A549 (cell line): ENCODE data around the gene APOBEC3B.

Experiments used
- CEBPB ChIP-seq, 2 experiments: fragments of >200 bp in 1 of 2; sonication (Bioruptor Twin) in 1 of 2; formaldehyde crosslinking in 1 of 2; IDR thresholded peaks; 2 replicates each; pipeline ENCODE4 v1.6.1; 2012 to 2016
- CHD2 ChIP-seq: fragments of 150-350 bp; IDR thresholded peaks from 2 replicates; pipeline ENCODE4 v1.6.1; 2014; ENCODE audit warnings: low read length; ENCODE audit not compliant: partially characterized antibody
- EP300 ChIP-seq, 2 experiments: fragments of >200 bp; sonication (Bioruptor Twin); formaldehyde crosslinking; IDR thresholded peaks; 2 replicates in 1 of 2; 3 replicates in 1 of 2; pipeline ENCODE4 v1.6.1; 2016 to 2017
- HDAC2 ChIP-seq: fragments of 200-600 bp; sonication (generic); IDR thresholded peaks from 2 replicates; pipeline ENCODE4 v1.6.1; 2016
- JUN ChIP-seq, 2 experiments: fragments of >200 bp; sonication (Bioruptor Twin); formaldehyde crosslinking; IDR thresholded peaks; 2 replicates in 1 of 2; 3 replicates in 1 of 2; pipeline ENCODE4 v1.6.1; 2016 to 2017
- PBX3 ChIP-seq: IDR thresholded peaks from 2 replicates; pipeline ENCODE4 v1.6.1; 2012
- POLR2A ChIP-seq: IDR thresholded peaks from 2 replicates; pipeline ENCODE4 v1.6.1; 2012; ENCODE audit warnings: mild to moderate bottlenecking, low read length
- RAD21 ChIP-seq, 2 experiments: fragments of >200 bp in 1 of 2; sonication (Bioruptor Twin) in 1 of 2; formaldehyde crosslinking in 1 of 2; IDR thresholded peaks in 1 of 2; conservative IDR thresholded peaks in 1 of 2; 2 replicates in 1 of 2; 3 replicates in 1 of 2; pipeline ENCODE4 v1.6.1; 2012 to 2018; ENCODE audit warnings: inconsistent platforms in 1 of 2
- RCOR1 ChIP-seq: fragments of 150-350 bp; IDR thresholded peaks from 2 replicates; pipeline ENCODE4 v1.6.1; 2014; ENCODE audit warnings: antibody characterized with exemption, low read length, low read depth
- REST ChIP-seq: fragments of 200-600 bp; sonication (generic); IDR thresholded peaks from 2 replicates; pipeline ENCODE4 v1.6.1; 2016; ENCODE audit warnings: antibody characterized with exemption, mild to moderate bottlenecking, moderate library complexity
- SMC3 ChIP-seq: fragments of >200 bp; sonication (Bioruptor Twin); formaldehyde crosslinking; IDR thresholded peaks from 3 replicates; pipeline ENCODE4 v1.6.1; 2018; ENCODE audit warnings: inconsistent platforms
- USF2 ChIP-seq: fragments of 450-650 bp; IDR thresholded peaks from 2 replicates; pipeline ENCODE4 v1.6.1; 2014; ENCODE audit warnings: antibody characterized with exemption
- ZNF302 ChIP-seq: fragments of 250-450 bp; sonication (Bioruptor Pico); IDR thresholded peaks from 2 replicates; pipeline ENCODE4 v1.9.0; 2021; ENCODE audit warnings: inconsistent platforms, mild to moderate bottlenecking, moderate library complexity
- TF ChIP-seq, protein P1 (sequence below): fragments of >200 bp; sonication (Bioruptor Twin); formaldehyde crosslinking; IDR thresholded peaks from 3 replicates; pipeline ENCODE4 v1.5.1; 2016

DNA sequence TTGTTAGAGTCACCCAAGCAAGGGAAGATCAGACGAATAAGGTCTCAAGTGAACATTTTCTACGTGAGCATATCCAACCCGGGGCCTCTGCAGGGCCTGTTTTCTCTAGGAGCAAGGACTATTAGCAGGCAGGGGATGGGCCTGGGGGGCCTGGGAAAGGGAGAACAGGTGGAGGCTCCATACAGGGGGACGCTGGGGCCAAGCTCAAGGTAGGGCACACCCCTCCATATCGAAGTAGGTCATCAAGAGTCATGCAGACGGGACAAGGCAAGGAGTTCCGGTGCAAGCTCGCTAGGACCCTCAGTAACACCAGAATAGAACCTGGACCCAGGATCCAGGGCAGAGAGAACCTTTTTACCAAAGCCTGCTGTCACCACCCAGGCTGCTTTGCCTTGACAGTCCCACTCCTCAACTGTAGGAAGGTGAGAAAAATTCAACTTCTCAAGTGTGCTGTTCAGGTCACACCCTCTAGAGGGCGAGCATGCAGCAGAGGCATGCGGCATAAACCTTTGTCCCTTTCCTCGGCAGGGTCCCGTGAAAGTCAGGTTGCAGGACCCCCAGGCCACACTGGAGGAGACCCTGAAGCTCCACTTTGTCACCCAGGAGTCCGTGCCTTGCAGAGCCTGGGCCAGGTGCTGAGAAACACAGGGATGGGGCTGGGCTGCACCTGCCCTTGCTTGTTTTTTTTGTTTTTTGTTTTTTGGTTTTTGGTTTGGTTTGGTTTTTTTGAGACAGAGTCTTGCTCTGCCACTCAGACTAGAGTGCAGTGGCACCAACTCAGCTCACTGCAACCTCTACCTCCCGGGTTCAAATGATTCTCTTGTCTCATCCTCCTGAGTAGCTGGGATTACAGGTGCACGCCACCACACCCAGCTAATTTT is 8.6 kb upstream of the APOBEC3B start:
- TF ChIP-seq, protein P1, sequence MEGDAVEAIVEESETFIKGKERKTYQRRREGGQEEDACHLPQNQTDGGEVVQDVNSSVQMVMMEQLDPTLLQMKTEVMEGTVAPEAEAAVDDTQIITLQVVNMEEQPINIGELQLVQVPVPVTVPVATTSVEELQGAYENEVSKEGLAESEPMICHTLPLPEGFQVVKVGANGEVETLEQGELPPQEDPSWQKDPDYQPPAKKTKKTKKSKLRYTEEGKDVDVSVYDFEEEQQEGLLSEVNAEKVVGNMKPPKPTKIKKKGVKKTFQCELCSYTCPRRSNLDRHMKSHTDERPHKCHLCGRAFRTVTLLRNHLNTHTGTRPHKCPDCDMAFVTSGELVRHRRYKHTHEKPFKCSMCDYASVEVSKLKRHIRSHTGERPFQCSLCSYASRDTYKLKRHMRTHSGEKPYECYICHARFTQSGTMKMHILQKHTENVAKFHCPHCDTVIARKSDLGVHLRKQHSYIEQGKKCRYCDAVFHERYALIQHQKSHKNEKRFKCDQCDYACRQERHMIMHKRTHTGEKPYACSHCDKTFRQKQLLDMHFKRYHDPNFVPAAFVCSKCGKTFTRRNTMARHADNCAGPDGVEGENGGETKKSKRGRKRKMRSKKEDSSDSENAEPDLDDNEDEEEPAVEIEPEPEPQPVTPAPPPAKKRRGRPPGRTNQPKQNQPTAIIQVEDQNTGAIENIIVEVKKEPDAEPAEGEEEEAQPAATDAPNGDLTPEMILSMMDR = peak; percentile 53
- TF ChIP-seq ZNF302 (no peak), POLR2A (no peak), USF2 (no peak), EP300 (IDR thresholded peaks at IDR 0.05) (no peak), RCOR1 (no peak), SMC3 (peak; percentile 42; the same call in 2 of the 3 replicates), CEBPB (IDR thresholded peaks at IDR 0.05) (no peak), RAD21 (conservative IDR thresholded peaks at IDR 0.05 in 1 of 2, IDR thresholded peaks at IDR 0.05 in 1 of 2) (peak; percentile 53 to 59), CHD2 (no peak), JUN (IDR thresholded peaks at IDR 0.05) (no peak), REST (no peak), HDAC2 (no peak), PBX3 (no peak)
